Measurements from ENCODE around the gene SEPTIN2. TPM values are rescaled to one million over a fixed set of nuclear protein-coding genes. Genes with fewer than 3 reads are reported as not detected.

Gene SEPTIN2
- total RNA-seq, 1 experiment from 2014 or later, result 353 TPM

GRCh38 chr2:241358470-241358869 lies 42.7 kb downstream of the SEPTIN2 start (continued):
- TF ChIP-seq ARID4B (CRISPR knock-in tag; IDR thresholded peaks at IDR 0.05; ENCODE audit: borderline replicate concordance), result no peak
- no peak for TF ChIP-seq NFYB (CRISPR knock-in tag; conservative IDR thresholded peaks at IDR 0.05; ENCODE audit: low read depth)
- no peak for TF ChIP-seq ZMAT4 (CRISPR knock-in tag; IDR thresholded peaks at IDR 0.05)
- TF ChIP-seq CBFB (CRISPR knock-in tag; IDR thresholded peaks at IDR 0.05; ENCODE audit: low read depth), result no peak
- TF ChIP-seq MYBL2 (CRISPR knock-in tag; IDR thresholded peaks at IDR 0.05), result no peak
- no peak for TF ChIP-seq SMAD4 (CRISPR knock-in tag; IDR thresholded peaks at IDR 0.05)
- no peak for TF ChIP-seq ZSCAN18 (CRISPR knock-in tag; IDR thresholded peaks at IDR 0.05)
- TF ChIP-seq CDX4 (CRISPR knock-in tag; IDR thresholded peaks at IDR 0.05; ENCODE audit: borderline replicate concordance), result no peak
- TF ChIP-seq ZNF396 (CRISPR knock-in tag; IDR thresholded peaks at IDR 0.05; ENCODE audit: borderline replicate concordance), result no peak

GRCh38 chr2:241359481-241360045 lies 43.8 kb downstream of the SEPTIN2 start:
- no peak for DNase-seq (ENCODE audit: low spot score)
- Mint-ChIP-seq H3K4me1 (peaks cover 30% of the 10 kb centered on the region), H3K9me3 (no peaks in the 10 kb centered on the region), H3K27ac (peak overlapping the region; percentile 72; the same call in 1 of the 2 replicates), H3K27me3 (ENCODE audit: low read depth) (no peaks in the 10 kb centered on the region), H3K36me3 (0 out of 2 replicates have a peak, but pooled peaks cover under 1% of the 10 kb centered on the region), H3K4me3 (no peak overlapping the region)
- TF ChIP-seq FOXJ3 (CRISPR knock-in tag; IDR thresholded peaks at IDR 0.05; ENCODE audit: borderline replicate concordance) (no peak), ZNF512 (CRISPR knock-in tag; IDR thresholded peaks at IDR 0.05; ENCODE audit: borderline replicate concordance) (no peak), ZNF263 (CRISPR knock-in tag; IDR thresholded peaks at IDR 0.05; ENCODE audit: low read depth) (no peak), SMAD4 (CRISPR knock-in tag; IDR thresholded peaks at IDR 0.05) (no peak), ZBTB43 (CRISPR knock-in tag; IDR thresholded peaks at IDR 0.05) (no peak), OVOL2 (CRISPR knock-in tag; IDR thresholded peaks at IDR 0.05; ENCODE audit: borderline replicate concordance) (no peak), TEAD4 (CRISPR knock-in tag; IDR thresholded peaks at IDR 0.05) (no peak), CREM (CRISPR knock-in tag; IDR thresholded peaks at IDR 0.05) (no peak), USF2 (CRISPR knock-in tag; IDR thresholded peaks at IDR 0.05) (no peak), IRF1 (CRISPR knock-in tag; IDR thresholded peaks at IDR 0.05) (no peak), FOXP4 (CRISPR knock-in tag; IDR thresholded peaks at IDR 0.05) (no peak), NR3C1 (CRISPR knock-in tag; conservative IDR thresholded peaks at IDR 0.05; ENCODE audit: low read depth) (no peak)
- ChIA-PET POLR2A (no interaction called here), CTCF (interaction anchor here (1.1 to 1.2 kb wide), 3 partner anchors 33 to 376 kb away, joined by 3 to 4 read pairs (median 3); no protein-coding TSS in a partner anchor)
- no peak for ATAC-seq
